ENCODE measurements around the gene OSTF1. TPM values are rescaled to one million over a fixed set of nuclear protein-coding genes. Genes with fewer than 3 reads are reported as not detected.

Gene OSTF1
- total RNA-seq, 2 donors from 2014 or later: 24.5 to 35.8 TPM

- Histone ChIP-seq H3K27ac (no peak overlapping the region), H3K4me1 (replicated peaks) (no peaks in the 10 kb centered on the region), H3K9me3 (no peaks in the 10 kb centered on the region), H3K4me3 (no peak overlapping the region), H3K36me3 (no peaks in the 10 kb centered on the region), H3K27me3 (replicated peaks; ENCODE audit: insufficient read depth) (no peaks in the 10 kb centered on the region)
- DNase-seq (ENCODE audit: low spot score): no peak
- TF ChIP-seq CTCF (IDR thresholded peaks at IDR 0.05) (no peak), POLR2A (IDR thresholded peaks at IDR 0.05) (no peak), POLR2AphosphoS5 (IDR thresholded peaks at IDR 0.05) (no peak)
- intact Hi-C loops (cut with DNase I): no loop called here
Observed at GRCh38 chr9:75176037-75176436, 87.7 kb downstream of the OSTF1 start.

- H3K27ac ChIP-seq: no peak overlapping the region
- TF ChIP-seq POLR2AphosphoS5 (IDR thresholded peaks at IDR 0.05): no peak
- no peak for TF ChIP-seq POLR2A (IDR thresholded peaks at IDR 0.05)
- TF ChIP-seq CTCF (IDR thresholded peaks at IDR 0.05): no peak
Observed at GRCh38 chr9:75181750-75182149, 93.4 kb downstream of the OSTF1 start.

GRCh38 chr9:75183306-75183705 lies 95.0 kb downstream of the OSTF1 start:
- TF ChIP-seq POLR2AphosphoS5 (IDR thresholded peaks at IDR 0.05) (no peak), CTCF (IDR thresholded peaks at IDR 0.05) (no peak), POLR2A (IDR thresholded peaks at IDR 0.05) (no peak)
- Histone ChIP-seq H3K9me3 (no peaks in the 10 kb centered on the region), H3K27ac (no peak overlapping the region), H3K4me3 (no peak overlapping the region), H3K4me1 (replicated peaks) (no peaks in the 10 kb centered on the region), H3K27me3 (replicated peaks; ENCODE audit: insufficient read depth) (no peaks in the 10 kb centered on the region), H3K36me3 (no peaks in the 10 kb centered on the region)
- 95% methylated on average over 9 of the region's 9 CpGs for WGBS
- DNase-seq (ENCODE audit: low spot score): no peak
- intact Hi-C loops (cut with DNase I): loop anchor here (10.0 kb wide), 1 partner anchor 1141 kb away; no protein-coding TSS in a partner anchor

More at GRCh38 chr9:75181750-75182149, 93.4 kb downstream of the OSTF1 start:
- no peak for DNase-seq (ENCODE audit: low spot score)
- no peaks in the 10 kb centered on the region for H3K9me3 ChIP-seq
- intact Hi-C loops (cut with DNase I): loop anchor here (10.0 kb wide), 1 partner anchor 1143 kb away; no protein-coding TSS in a partner anchor
- 81% methylated on average over 1 of the region's 1 CpG for WGBS
- H3K4me3 ChIP-seq: no peak overlapping the region
- H3K36me3 ChIP-seq: no peaks in the 10 kb centered on the region
- no peaks in the 10 kb centered on the region for H3K27me3 ChIP-seq (replicated peaks; ENCODE audit: insufficient read depth)
- no peaks in the 10 kb centered on the region for H3K4me1 ChIP-seq (replicated peaks)

GRCh38 chr9:75184471-75184870 lies 96.2 kb downstream of the OSTF1 start:
- intact Hi-C loops (cut with DNase I): loop anchor here (10.0 kb wide), 1 partner anchor 1140 kb away; no protein-coding TSS in a partner anchor
- H3K4me1 ChIP-seq (replicated peaks): no peaks in the 10 kb centered on the region
- H3K27me3 ChIP-seq (replicated peaks; ENCODE audit: insufficient read depth): no peaks in the 10 kb centered on the region
- no peak for DNase-seq (ENCODE audit: low spot score)
- 78% methylated on average over 3 of the region's 3 CpGs for WGBS
- no peak overlapping the region for H3K4me3 ChIP-seq
- H3K36me3 ChIP-seq: no peaks in the 10 kb centered on the region
- TF ChIP-seq CTCF (IDR thresholded peaks at IDR 0.05) (no peak), POLR2A (IDR thresholded peaks at IDR 0.05) (no peak), POLR2AphosphoS5 (IDR thresholded peaks at IDR 0.05) (no peak)
- no peaks in the 10 kb centered on the region for H3K9me3 ChIP-seq
- H3K27ac ChIP-seq: no peak overlapping the region

GRCh38 chr9:75185585-75186170 lies 97.4 kb downstream of the OSTF1 start:
- WGBS: 38% methylated on average over 4 of the region's 4 CpGs
- intact Hi-C loops (cut with DNase I): loop anchor here (10.0 kb wide), 1 partner anchor 1139 kb away; no protein-coding TSS in a partner anchor
- peak; percentile 13 for DNase-seq (ENCODE audit: low spot score)
- peak in 3 of 4 experiments; percentile 12 to 34 (median 34) for TF ChIP-seq CTCF (IDR thresholded peaks at IDR 0.05)
- TF ChIP-seq POLR2A (IDR thresholded peaks at IDR 0.05): no peak
- Histone ChIP-seq H3K27ac (no peak overlapping the region), H3K4me3 (no peak overlapping the region), H3K9me3 (no peaks in the 10 kb centered on the region), H3K36me3 (no peaks in the 10 kb centered on the region), H3K4me1 (replicated peaks) (no peaks in the 10 kb centered on the region), H3K27me3 (replicated peaks; ENCODE audit: insufficient read depth) (no peaks in the 10 kb centered on the region)

All from prostate gland (tissue), 2 donors.